Stimulated activated CD8-positive, alpha-beta memory T cell treated with anti-CD3 and anti-CD28 coated beads, Interleukin-4, amount 100 ng/mL, for 24 hours (primary cell): ENCODE results near the gene TUBA3E.
"Not testable (repeated sequence)": the region's sequence is repeated elsewhere in the genome, so short reads cannot be mapped to it uniquely, and the experiment has no call there.

ENCODE experiments used
- DNase-seq: peaks from one replicate; pipeline ENCODE4 v3.0.0-alpha.2; 2020; ENCODE audit warnings: low read depth

The TUBA3E gene

DNA sequence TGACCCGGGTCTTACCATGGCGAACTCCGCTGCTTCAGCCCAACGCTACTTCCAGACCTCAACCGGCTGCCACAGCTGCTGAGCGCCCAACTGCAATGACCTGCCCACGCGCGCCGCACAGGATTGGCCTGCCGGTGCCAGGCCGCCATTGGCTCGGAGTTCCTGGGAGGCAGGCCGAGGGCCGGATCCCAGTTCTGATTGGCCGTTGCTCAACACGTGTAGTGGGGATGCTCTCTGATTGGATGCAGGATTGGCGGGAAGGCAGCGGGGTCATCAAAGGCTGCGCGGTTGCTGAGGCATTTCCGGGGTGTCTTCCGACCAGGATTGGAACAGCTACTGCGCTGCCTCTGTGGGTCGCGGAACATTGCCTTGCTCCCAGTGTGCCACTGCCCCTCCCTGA is at the start of gene TUBA3E:
Gene TUBA3E (minus strand): TSS at position 97 of the 400 bp plus-strand sequence. CDS start 79 bp downstream, at position 18.
- no peak for DNase-seq

DNA sequence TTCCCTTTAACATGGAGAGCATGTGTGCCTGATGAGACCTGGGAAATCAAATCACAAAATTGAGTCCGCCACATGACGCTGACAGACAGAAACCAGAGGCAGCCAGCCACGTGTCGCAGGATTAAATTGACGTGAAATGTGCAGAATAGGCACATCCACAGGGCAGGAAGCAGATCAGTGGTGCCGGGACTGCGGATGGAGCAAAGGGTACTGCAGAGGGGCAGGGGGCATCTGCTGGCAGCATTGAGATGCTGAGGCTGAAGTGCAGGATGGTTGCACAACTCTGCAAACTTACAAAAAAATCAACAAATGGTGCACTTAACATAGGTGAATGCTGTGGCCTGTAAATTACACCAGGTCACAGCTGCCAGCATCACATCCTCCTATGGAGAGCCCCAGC is 48.2 kb upstream of the TUBA3E start:
- DNase-seq, result no peak

DNA sequence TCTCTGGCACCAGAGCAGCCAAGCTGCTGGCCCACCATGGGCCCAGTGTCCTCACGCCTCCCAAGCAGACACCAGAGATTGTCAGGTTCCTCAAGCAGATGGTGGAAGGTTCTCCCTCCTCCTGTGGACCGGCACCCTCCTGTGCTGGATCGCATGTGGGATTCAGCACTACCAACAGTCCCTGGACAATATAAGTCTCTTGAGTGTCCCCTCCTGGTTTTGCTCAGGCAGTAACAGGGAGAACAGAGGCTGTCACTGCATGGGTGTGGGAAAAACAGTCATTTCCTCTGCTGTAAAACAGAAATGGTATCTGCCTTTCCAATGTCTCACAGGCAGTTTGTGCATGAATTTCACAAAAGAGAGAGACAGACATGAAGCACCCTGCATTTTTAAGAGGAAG is 47.7 kb upstream of the TUBA3E start:
- DNase-seq, result no peak

DNA sequence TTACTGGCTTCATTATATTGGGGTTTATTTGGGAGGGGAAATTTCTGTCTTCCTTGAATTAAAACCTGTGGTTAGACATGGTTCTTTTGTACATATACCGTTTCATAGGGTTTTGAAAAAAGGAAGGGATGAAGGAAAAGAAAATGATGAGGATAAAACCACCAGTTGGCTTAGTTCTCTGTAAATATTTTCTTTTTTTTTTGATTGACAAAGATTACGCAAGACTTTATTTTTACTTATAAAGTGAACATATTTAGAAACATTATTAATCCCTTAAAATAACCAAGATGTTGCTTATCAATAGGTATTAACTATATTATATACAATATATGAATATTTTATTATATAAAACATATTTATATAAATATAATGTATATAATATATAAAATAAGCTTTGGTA is 45.1 kb upstream of the TUBA3E start:
- DNase-seq, result no peak

DNA sequence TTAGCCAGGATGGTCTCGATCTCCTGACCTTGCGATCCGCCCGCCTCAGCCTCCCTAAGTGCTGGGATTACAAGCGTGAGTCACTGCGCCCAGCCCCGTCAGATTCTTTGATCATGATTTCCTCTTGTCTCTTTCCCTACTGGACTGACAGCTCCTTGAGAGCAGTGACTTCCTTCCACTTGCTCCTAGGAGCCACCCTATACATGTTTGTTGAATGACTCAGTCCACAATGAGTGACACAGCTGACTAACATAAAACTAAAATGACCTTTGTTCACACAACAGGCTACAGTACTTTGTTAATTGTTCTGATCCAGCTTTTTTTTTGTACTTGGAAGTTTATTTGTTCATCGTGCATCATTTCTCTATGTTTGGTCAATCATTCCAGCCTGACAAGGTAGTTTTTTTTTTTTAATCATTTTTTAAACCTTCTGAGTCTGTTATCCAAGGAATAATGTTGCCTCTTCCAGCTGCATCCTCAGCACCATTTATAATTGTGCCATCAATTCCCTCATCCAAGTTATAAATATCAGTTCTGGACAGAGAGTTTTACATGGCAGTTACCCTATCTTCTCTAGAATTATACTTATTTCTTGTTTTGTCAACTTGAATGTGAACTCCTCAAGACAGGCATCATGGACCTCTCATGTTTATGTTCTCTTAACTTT is 42.9 kb upstream of the TUBA3E start:
- no peak for DNase-seq

DNA sequence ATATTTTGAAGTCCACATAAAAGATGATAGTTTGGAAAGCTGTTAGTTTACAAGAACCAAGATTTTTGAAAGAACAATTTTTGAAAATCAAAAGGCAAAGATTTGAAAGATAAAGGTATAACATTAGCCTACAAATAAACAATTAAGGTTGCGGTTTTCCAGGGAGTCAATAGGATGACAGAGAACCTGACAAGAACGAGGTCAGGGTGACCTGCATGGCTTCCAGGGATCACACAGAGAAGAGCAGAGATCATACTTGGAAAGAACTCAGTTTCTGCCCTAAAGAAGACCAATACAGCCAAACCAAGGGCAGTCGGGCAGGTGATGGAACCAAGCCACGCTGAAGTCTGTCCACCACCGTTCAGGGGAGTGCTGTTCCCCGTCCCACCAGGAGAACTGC is 41.3 kb upstream of the TUBA3E start:
- not testable (repeated sequence) for DNase-seq

DNA sequence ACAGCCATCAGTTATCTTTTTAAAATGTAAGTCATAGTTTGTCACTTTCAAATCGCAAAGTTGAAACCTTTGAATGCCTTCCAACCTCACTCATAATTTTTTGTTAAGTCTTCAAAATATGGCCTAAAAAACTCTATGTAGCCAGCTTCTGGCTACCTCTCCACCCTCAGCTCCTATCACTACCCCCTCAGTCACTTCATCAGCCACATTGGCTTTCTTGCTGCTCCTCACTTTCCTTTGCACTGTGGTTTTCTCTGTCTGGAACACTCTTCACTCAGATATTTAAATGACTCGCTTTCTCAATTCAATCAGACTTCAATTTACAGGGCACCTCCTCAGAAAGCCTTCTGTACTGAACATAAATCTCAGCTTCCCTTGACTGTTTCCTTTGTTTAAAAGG is 34.8 kb upstream of the TUBA3E start:
- DNase-seq, result not testable (repeated sequence)

DNA sequence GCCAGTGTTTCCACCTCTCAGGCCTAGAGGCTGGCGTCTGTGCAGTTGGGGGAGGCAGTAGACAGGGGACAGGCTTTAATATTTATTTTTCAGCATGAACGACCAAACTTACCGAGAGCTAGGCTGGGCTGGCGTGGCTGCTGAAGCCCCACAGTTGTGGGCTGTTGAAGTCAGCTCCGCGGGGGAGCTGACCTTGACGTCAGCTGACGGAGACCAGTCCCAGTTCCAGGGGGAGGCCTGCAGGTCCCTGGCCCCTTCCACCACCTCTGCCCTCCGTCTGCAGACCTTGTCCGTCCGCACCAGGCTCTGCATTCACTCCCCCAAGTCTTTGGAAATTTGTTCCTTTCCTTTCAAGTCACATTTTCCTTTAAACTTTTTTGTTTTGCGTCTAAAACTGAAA is 33.4 kb upstream of the TUBA3E start:
- no peak for DNase-seq

DNA sequence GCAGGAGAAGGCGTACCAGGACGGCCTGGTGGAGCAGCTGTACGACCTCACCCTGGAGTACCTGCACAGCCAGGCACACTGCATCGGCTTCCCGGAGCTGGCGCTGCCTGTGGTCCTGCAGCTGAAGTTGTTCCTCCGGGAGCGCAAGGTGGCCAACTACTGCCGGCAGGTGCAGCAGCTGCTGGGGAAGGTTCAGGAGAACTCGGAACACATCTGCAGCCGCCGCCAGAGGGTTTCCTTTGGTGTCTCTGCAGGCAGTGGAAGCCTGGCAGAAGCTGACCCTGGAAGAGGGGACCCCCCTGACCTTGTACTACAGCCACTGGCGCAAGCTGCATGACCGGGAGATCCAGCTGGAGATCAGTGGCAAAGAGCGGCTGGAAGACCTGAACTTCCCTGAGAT is 32.7 kb upstream of the TUBA3E start:
- DNase-seq, result not testable (repeated sequence)

DNA sequence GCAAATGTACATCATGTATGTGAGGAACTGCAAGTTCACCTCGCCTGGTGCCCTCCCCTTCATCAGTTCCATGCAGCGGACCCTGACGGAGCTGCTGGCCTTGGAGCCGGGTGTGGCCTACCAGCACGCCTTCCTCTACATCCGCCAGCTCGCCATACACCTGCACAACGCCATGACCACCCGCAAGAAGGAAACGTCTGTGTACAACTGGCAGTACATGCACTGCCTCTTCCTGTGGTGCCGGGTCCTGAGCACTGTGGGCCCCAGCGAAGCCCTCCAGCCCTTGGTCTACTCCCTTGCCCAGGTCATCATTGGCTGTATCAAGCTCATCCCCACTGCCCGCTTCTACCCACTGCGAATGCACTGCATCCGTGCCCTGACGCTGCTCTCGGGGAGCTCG is 32.1 kb upstream of the TUBA3E start:
- not testable (repeated sequence) for DNase-seq

DNA sequence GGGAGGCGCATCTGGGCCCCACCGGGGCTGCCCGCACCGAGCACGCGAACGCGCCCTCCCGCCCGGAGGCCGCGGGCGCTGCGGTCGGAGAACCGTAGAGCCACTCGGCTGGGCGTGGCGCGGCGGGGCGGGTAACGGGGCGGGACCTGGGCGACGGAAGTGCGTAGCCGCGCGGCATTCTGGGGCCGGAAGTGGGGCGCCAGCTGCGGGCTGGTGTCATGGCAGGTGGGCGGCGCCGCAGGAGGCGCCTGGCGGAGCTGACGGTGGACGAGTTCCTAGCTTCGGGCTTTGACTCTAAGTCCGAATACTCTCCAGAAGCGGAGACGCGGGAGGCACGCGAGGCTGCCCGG is 30.9 kb upstream of the TUBA3E start:
- not testable (repeated sequence) for DNase-seq

DNA sequence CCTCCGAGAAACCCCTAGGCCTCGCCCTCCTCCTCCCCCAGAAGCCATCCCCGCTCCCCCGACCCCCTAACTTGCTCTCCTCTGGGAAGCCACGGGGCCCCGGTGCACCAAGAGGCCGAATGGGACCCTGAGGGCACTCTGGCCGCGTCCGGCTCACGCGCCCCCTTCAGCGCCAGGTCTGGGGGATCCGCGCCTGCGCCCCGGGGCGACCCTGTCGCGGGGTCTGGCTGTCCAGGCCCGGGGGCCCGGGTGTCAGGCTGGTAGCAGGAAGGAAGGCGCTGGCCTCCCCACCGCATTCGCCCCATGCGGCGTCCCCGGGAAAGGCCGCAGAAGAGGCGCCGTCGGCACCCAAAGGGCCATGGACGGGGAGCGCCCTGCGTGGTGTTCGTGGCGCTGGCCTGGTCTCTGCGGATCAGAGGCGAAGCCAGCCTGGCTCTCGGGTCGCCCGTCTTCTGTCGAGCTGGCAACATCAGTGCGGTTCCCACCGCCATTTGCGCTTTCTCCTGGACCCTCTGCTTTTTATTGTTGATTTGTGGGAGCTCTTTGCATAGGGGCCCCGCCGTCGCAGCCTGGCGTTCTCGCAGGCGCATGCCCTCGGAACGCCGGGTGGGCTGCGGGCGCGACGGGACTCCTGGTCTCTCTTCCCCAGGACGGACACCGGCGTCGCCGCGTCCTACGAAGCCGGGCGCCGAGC is 30.4 kb upstream of the TUBA3E start:
- DNase-seq, result not testable (repeated sequence)

DNA sequence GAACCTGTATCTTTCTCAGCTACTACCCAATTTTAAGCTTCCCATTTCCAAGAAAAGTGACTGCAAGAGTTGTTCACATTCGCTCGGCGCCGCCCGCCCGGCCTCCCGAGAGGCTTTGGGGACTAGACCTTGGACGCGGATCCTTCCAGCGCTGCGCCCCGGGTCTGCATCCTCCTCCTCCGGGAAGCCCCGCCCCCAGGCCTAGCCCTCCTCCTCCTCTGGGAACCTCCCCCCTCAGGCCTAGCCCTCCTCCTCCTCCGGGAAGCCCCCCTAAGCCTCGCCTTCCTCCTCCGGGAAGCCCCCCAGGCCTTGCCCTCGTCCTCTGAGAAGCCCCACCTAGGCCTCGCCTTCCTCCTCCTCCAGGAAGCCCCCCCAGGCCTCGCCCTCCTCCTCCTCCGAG is 29.8 kb upstream of the TUBA3E start:
- DNase-seq, result not testable (repeated sequence)

DNA sequence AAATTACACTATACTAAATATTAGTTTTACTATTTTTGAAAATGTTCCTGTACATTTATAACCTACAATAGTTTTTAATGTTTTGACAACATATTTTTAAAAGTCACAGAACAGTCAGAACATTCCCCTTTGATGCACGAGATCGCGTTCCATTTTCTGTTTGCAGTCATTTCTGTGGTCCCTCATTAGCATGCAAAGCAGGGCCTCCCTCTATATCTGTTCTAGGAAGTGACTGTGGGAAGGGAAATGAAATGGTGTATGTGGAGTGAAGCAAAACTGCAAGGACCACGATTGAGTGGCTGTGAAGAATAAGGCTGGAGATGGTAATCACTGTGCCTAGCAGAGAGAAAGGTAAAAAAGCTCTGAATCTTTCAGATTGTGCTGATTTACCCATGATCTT is 24.3 kb upstream of the TUBA3E start:
- not testable (repeated sequence) for DNase-seq

DNA sequence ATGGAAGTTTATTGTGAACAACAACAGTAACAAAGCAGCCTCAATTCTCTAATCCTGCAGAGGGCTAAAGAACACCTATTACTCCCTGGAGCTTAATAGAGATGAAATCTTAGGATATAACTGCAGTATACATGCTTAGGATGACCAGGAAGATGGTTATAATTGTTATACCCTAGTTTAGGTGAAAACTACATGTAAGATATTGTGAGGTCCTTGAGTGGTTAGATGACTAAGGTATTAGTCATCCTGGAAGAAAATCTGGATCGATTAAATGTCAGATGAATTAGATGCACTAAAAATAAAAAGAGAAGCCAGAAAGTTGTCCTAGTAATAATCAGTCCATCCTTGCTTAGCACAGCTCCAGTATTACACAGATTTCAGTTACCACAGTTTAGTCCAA is 22.3 kb upstream of the TUBA3E start:
- not testable (repeated sequence) for DNase-seq

DNA sequence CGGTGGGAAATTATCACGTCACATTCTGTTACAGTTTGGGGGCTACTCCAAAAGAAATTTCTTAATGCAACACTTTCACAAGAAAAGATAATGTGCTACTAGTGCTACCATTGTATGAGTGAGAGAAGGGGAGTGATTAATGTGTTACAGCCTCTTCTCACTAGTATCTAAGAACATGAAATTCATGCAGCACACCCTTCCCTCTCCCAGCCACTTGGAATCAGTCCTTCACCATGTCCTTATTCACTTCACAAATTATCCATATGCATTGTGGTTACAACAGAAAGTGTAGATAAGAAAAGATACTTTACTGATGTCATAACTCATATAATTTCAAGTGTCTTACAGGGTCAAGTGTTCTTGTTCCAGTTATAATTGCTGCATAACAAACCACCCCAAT is 20.9 kb upstream of the TUBA3E start:
- not testable (repeated sequence) for DNase-seq

DNA sequence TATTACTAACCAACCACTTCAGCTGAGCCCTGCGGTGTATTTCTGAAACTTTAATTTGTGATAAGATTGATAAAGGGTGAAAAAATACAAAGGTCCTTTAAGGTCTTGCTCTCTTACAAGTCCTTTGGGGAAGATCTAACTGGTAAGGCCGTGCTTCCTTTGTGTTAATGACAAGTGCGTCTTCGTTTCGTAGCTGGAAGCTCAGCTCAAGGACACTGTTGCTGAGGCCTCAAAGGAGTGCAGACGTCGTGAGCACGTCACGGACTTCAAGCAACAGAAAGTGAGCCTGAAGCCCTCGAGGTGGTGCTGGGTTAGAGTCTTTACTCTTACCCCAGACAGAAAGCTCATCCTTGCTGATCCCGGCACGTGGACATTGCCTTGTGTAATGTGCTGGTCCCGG is 8.8 kb upstream of the TUBA3E start:
- not testable (repeated sequence) for DNase-seq

DNA sequence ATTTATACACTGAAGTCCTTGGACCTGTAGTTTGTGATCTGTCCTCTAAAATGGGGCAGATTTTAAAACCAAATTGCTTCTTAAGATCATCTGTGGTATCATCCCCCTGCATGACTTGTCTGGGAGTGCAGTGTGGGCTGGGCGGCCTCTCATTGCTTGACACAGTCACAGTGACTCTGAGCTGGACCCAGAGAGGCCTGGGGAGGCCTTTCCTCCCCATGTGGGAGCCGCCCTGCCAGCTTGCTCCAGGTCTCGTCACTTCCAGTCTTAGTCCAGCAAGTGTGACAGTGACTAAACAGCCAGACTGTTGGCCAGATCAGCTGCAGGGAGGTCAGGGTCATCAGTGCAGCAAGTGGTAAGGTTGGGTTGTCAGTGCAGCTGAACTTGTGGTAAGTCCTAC is 4.9 kb upstream of the TUBA3E start:
- DNase-seq, result not testable (repeated sequence)

DNA sequence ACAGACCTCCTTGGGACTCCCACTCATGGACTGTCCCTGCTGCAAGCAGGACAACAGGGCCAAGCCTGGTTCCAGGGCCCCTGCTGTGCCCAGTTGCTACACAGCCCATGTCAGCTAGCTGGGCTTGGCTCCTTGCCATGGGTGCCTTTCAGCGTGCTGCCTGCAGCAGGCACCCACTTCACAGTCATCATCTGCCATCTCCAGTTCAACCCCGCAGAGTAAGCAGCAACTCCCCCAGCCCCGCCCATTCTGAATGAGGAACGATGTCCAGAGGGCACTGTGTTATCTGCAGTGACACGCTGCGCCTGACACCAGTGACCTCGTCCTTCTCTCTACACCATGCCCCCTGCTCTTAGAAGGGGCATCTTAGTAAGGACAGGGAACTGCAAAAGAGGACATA is 4.3 kb upstream of the TUBA3E start:
- DNase-seq, result not testable (repeated sequence)

DNA sequence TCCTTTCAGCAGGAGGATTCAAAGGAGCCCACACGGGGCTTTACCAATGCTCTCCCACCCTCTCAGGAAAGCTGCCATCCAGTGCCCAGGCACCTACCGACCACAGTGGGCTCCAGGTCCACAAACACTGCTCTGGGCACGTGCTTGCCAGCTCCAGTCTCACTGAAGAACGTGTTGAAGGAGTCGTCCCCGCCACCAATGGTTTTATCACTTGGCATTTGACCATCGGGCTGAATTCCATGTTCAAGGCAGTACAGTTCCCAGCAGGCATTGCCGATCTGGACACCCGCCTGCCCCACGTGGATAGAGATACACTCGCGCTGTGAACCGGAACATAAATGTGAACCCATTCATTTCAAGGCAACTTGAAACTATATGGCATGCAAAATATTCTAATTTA is 2.2 kb downstream of the TUBA3E start:
- DNase-seq, result not testable (repeated sequence)

DNA sequence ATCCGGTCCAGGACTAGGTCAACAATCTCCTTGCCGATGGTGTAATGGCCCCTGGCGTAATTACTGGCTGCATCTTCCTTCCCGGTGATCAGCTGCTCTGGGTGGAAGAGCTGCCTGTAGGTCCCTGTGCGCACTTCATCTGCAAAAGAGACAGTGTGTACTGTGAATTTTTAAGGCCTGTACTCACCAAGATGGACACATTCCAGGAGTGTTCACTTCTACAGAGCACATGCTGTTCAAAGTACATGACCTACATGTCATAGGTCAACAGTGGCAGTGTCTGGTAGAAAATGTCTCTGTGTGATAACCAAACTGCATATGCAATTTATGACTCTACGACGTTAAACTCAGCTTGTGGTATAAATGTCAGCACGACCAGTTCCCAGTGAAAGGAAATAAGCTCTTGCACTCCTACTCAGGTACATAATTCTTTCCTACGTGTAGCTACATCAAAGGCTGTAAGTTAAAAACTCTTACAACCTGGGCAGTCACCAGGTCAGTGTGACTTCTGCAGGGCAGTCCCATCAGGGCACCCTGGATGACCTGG is 3.1 kb downstream of the TUBA3E start:
- DNase-seq, result not testable (repeated sequence)

DNA sequence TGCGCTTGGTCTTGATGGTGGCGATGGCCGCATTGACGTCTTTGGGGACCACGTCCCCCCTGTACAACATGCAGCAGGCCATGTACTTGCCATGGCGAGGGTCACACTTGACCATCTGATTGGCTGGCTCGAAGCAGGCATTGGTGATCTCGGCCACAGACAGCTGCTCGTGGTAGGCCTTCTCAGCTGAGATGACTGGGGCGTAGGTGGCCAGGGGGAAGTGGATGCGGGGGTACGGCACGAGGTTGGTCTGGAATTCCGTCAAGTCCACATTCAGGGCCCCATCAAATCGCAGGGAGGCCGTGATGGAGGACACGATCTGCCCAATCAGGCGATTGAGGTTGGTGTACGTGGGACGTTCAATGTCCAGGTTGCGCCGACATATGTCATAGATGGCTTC is 4.4 kb downstream of the TUBA3E start:
- DNase-seq, result not testable (repeated sequence)

DNA sequence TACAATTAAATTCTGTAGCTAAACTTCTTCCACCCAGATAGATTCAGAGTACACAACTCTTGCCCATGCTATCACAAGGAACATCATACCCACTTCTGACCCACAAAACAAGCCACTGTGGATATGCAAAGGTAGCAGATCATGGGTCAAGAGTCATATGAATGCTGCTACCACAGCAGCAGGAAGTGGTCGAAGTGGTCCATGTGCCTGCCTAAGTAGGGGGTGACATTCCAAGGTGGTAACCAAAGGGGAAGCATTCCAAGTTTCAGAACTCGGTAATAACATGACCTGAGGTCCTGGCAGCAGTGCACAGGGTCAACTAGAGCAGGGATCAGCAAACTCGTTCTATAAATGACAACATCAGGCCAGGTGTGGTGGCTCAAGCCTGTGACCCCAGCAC is 5.8 kb downstream of the TUBA3E start:
- not testable (repeated sequence) for DNase-seq

DNA sequence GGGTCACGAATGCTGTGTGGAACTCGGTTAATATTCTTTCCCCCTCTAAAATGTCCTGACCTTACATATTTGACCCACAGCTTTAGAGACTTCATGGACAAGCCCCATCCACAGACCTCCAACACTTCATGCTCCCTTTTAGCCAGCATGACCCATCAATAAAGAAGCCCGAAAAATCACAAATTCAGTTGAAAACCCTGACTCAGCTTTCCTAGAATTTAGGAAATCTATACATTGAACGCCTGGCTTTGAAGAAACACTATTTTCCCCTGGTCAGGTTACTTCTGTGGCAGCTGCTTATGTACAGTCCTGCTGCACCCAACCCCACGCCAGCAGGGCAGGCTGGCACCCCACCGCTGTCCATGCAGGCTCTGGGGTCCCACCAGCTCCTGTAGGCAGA is 6.9 kb downstream of the TUBA3E start:
- not testable (repeated sequence) for DNase-seq
